Activated naive CD4-positive, alpha-beta T cell treated with Interleukin-2 at 50 U/mL for 16 hours (primary cell): ENCODE data around the gene FAM90A1.
A peak's percentile ranks its signal among the peaks of the same experiment; 100 is the strongest.
"Not testable (repeated sequence)": the region's sequence is repeated elsewhere in the genome, so short reads cannot be mapped to it uniquely, and the experiment has no call there.

ENCODE experiments used
- DNase-seq: peaks from one replicate; pipeline ENCODE4 v3.0.0-alpha.2; 2020

FAM90A1 gene

DNA sequence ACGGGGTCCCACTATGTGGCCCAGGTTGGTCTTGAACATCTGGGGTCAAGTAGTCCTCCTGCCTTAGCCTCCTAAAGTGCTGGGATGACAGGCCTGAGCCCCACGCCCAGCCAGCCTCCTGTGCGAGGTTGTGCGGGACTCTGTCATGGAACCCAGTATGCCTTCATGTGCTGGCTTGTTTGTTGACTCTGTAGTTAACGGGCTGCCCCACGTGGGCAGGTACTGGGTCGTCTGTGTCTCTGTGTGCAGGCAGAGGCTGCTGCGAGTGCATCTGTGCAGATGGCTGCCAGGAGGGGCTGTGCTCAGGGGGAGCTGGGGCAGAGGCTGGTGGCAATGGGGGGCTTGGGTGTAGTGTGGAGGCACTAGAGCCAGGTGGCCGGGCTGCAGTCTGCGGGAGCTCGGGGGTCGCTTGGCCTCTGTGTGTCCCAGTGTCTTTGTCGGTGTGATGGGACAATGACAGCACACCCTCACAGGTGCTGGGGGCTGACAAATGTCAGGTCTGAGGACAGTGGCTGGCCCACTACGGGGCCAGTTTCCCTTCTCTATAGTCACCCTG is 6.0 kb upstream of the FAM90A1 start:
- not testable (repeated sequence) for DNase-seq

DNA sequence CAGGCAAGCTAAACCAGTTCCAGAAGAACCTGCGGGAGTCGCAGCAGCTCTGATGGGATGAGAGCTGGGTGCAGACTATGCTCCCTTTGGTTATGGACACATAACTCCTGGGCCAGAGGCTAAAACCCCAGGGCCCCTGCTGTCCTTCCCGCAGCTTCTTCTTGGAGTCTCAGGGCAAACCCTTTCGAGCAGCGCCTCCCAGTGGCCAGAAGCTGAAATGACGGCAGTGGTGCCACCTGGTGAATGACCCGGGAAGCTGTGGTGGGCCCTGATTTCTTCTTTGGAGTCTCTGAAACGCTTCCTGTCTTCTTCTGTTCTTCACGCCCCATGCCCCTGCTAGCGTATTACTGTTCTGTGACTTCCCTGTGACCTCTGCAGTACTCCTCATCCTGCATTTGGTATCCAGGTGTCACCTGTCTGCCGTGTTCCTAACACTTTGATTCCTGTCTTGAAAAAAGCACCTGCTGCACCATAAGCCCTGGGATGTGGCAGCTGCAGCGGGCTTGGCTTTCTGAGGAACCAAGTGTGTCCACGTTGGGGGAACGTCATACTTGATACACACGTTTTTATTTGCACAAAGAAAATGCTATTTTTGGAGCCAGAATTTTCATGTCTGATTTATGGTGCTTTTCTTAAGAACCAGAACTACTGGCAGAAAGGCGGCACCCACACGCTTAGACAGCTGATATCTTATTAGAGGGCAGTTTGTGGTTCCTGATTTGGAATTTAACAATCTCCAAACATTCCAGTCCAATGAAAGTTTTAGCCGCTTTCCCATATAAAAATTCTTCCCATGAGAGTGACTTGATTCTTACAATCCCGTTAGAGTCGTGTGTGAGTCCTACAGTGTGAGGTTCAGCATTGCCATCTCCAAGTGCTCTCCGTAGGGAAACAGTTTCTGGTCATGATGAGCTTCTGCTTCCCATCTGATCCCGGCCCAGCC is 4.5 kb upstream of the FAM90A1 start:
- peak; percentile 75 for DNase-seq

DNA sequence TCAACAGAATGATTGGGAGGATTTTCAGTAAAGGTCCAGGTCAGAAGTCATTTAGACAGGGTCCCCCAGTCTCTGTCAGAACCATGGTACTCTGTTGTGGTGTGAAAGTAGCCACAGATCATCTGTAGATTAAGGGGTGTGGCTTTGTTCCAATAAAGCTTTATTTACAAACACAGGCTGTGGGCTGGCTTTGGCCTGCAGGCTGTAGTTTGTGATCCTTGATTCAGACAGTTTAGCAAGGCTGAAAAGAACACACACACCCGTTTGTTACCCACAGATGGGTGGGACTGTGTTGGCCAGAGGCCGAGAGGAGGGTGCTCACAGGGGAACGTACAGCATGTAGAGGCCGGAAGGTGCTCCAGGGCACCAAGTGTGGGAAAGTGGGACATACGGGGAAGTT is 3.6 kb upstream of the FAM90A1 start:
- not testable (repeated sequence) for DNase-seq

DNA sequence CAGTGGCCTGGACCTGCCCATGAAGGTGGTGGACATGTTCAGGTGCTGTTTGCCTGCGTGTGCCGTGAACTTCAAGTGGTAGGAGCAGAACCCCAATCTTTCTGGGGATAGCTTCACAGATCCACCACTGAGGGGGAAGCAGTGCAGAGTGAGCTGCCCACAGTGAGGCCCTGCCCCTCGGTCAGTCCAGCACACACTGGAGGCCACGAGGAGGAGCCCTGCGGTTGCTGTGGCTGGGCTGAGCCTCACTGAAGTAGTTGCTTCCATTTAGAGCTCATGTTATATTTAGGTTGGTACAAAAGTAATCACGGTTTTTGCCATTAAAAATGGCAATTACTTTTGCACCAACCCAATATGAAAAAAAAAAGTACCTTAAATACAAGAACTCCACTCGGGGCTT is 2.1 kb upstream of the FAM90A1 start:
- DNase-seq: not testable (repeated sequence)

DNA sequence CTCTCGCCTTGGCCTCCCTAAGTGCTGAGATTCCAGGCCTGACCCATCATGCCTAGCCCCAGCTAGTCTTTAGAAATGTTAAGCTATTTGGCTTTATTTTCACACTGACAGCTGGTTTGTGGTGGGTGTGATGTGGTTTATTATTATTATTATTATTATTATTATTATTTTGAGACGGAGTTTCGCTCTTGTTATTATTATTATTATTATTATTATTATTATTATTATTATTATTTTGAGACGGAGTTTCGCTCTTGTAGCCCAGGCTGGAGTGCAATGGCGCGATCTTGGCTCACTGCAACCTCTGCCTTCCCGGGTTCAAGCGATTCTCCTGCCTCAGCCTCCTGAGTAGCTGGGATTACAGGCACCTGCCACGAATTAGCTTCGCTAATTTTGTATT is 1.2 kb upstream of the FAM90A1 start:
- DNase-seq: not testable (repeated sequence)

DNA sequence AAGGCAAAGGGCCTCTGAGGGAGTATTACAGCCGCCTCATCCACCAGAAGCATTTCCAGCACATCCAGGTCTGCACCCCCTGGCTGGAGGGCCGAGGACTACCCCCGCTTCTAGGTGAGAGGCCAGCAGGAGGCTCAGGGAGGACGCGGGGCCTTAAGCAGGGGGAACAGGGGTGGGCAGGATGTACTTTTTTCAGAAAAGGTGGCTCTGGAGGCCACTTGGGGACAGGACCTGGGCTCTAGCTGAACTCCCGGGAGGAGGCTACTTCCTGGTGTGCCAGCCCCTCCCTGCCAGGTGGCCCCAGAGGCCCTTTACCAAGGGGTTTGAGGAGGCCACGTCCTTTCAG is 287 bp upstream of the FAM90A1 start:
- not testable (repeated sequence) for DNase-seq

DNA sequence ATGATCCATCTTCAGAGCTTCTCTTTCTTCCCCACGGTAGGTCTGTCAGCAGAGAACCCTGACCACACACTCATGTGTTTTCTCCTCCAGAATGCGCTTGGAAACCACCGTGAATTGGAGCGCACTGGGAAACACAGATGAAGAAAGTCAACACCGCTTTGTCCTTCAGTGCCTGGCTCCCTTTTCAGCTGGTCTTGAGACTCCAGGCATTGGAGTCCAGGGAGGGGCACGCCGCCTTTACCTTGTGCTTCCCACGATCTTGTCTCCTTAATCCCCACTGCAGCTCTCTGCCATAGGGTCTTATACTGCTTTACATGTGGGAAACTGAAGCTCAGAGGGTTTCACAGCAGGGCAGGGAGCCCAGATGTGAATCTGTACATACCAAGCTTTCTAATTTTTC is 1.1 kb downstream of the FAM90A1 start:
- DNase-seq: no peak

DNA sequence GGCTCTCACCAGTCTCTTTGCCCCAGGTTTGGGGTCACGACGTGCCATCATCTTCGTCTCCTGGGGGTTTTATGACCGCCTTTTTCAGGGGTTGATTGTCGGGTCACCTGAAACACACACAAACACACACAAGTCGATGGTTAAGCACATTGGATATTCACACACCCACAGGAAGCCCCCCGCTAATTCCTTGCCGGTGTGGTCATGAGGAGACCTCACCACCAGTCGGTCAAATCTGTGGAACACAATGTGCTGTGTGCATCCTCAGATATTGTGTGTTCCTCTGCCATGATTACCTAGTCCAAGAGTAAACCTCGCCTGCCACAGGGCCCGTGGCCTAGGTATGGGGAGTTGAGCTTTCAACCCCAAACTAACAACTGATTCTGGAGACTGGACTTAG is 2.6 kb downstream of the FAM90A1 start:
- DNase-seq: not testable (repeated sequence)

DNA sequence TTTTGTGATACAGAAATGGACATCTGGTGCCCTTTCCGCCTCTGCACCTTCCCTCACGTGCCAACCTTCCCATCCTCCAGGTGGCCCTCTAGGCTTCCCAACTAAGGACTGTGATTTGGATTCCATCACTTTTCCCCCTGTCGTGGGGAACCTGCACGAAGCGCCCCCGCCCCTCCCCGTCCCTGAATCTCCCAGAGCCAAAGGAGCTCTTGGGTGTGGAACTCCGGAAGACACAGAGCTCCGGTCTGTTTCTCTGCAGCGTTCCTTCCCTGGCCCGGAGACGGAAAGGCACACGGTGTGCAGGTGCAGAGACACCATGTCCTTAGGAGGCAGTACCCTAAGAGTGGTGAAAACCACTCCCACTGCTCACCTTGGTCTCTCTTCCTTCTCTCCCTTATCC is 3.8 kb downstream of the FAM90A1 start:
- DNase-seq: not testable (repeated sequence)

DNA sequence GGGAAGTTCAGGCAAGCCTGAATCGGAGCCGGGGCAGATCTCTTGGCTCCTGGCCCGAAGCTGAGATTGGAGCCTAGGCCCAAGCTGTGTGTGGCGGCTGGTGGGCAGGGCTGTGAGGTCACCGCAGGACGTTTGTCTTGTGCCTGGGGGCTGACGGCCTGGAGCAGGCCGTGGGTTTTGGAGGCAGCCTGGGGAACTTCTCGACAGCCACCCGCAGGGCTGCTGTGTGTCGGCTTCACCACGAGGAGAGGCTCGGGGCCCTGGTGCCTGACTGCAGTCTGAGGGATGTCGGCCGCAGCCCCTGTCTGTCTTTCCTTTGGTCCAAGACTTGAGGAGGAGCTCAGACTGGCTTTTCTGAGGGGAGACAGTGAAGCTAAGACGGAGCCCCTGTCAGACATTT is 5.1 kb downstream of the FAM90A1 start:
- DNase-seq: not testable (repeated sequence)

DNA sequence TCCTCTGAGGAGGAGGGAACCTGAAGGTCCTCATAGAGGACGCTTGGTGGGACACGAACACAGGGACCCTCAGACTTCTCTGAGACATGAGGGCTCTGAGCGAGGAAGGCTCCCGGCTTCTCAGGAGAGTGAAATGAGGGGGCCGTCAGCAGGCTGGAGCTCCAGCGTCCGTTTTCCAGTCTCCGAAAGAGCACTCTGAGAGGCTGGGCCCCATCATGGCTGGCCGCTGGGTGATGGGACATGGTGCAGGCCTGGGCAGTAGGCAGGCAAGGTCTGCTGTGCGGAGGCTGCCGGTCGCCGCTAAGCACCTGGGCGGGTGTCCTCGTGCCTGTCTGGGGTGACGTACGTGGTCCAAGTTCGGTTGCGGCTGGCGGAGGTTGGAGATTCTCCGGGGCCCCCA is 5.6 kb downstream of the FAM90A1 start:
- not testable (repeated sequence) for DNase-seq

DNA sequence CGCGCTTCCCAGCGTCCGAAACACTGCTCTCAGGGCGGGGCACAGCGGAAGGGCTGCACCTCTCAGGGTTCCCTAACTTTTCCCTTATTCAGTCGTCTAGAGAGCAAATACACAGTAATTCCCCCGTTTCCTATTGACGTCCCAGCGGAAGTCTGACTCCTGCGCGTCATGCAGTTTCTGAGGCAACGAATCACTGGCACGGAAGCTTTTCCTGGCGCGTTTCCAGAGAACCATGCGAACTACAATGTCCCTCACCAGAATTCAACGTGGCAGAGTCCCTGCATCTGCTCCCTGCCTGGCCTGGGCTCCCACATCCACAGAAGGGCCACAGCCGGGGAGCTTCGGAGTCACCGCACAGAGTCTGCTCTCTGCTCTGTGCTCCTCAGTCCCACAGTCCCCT is 6.0 kb downstream of the FAM90A1 start:
- not testable (repeated sequence) for DNase-seq

DNA sequence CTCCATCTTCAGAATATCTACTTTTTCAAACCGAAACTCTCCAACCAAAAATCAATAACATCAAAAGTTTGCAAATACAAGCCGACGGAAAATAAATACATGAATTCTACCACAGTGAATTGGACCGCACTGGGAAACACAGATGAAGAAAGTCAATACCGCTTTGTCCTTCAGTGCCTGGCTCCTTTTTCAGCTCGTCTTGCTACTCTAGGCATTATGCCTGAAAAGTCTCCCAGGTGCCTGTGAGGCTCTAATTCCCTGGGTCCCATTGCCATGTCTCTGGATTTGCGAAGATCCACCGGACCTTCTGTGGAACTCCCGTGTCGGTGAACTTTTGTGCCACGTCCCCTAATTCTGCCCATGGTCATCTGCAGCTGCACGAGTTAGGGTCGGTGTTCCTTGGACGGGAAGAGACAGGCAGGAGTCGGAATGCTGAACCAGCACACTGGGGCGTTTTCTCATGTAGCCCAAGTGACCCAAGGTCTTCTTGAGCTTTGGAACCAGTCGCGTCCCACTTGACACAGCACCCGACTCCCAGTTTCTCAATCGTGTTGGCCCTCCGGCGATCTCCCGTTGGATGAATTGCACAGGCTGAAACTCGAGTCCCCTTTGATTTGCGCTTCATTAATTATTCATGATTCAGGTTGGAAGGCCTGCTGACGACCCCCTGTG is 8.6 kb downstream of the FAM90A1 start:
- not testable (repeated sequence) for DNase-seq

DNA sequence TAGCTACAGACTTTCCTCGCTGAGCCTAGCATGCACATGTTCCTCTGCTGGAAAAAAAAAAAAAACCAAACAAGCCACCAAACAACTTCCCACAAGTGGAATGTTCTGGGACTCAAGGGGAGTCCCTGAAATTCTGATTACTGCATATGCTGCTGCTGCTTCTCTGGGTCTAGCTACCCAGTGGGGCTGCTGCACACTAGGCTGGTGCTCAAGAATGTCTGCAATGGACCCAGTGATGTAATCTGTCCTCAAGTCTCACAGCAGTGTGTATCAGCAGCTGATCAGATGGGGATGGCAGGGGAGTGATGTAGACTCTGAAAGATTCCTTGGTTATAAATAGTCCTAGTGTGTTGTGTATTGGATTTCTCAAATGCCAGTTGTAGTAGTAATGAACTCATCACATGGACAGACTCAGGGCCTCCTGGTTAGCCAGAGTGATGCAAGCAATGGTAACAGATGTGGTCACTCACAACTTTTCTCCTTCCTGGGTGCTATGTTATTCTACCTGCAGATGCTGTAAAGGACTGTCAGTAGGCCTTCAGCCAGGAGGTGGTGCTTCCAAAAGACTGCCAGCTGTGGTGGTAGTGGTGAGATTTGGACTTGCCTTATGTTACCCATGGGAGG is 29.6 kb downstream of the FAM90A1 start:
- DNase-seq: not testable (repeated sequence)

DNA sequence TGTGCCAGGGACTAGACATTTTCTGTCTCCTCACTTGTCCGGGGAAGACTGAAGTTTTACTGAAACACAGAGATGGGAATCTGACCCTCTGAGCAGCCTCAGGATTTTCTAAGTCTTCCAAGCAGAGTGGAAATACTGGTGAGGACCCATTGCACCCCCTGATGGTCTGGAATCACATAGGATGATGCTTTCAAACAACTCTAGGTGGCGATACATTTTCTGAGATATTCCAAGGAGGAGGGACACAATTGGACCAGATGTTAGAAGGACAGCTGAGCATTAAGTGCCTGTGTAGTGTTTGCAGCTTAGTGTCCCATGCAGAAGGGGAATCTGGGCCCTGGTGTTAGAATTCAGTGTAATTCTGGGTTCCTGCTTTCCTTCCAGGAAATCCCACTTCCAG is 39.3 kb downstream of the FAM90A1 start:
- not testable (repeated sequence) for DNase-seq

DNA sequence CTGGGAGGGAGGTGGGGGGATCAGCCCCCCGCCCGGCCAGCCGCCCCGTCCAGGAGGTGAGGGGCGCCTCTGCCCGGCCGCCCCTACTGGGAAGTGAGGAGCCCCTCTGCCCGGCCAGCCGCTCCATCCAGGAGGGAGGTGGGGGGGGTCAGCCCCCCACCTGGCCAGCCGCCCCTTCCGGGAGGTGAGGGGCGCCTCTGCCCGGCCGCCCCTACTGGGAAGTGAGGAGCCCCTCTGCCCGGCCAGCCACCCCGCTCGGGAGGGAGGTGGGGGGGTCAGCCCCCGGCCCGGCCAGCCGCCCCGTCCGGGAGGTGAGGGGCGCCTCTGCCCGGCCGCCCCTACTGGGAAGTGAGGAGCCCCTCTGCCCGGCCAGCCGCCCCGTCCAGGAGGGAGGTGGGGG is 43.2 kb downstream of the FAM90A1 start:
- not testable (repeated sequence) for DNase-seq

DNA sequence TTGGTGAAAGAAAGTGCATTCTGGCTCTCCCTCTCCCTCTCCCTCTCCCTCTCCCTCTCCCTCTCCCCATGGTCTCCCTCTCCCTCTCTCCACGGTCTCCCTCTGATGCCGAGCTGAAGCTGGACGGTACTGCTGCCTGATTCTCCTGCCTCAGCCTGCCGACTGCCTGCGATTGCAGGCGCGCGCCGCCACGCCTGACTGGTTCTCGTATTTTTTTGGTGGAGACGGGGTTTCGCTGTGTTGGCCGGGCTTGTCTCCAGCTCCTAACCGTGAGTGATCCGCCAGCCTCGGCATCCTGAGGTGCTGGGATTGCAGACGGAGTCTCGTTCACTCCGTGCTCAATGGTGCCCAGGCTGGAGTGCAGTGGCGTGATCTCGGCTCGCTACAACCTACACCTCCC is 44.1 kb downstream of the FAM90A1 start:
- DNase-seq: not testable (repeated sequence)

DNA sequence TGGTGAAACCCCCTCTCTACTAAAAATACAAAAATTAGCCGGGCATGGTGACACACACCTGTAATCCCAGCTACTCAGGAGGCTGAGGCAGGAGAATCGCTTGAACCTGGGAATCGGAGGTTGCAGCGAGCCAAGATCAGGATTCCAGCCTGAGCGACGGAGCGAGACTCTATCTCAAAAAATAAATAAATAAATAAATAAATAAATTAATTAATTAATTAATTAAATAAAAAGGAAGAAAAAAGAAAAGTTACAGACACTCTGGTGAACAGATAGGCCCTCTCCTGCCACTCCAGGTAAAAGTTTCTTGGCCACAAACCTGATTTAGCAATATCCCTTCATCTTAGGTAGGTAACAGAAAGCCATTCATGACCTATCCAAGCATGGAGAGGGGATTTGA is 44.5 kb downstream of the FAM90A1 start:
- DNase-seq: not testable (repeated sequence)

DNA sequence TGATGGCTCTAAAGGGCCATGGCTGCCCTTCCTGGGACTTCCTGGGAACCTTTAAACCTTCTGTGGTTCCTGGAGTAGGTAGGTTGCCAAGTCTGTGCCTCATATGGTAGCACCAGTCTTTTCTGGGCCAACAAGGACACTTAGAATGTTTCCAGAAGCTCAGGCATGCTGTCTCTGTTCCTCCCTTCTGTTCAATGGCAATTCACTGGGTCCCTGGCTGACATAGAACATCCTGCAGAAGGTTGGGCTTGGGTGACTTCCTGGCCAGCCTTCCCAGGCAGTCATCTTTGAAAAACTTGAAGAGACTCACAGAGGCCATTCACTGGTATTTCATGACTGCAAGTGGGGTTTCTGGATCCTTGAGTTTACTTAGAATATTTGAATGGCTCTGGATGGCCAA is 46.1 kb downstream of the FAM90A1 start:
- DNase-seq: not testable (repeated sequence)

DNA sequence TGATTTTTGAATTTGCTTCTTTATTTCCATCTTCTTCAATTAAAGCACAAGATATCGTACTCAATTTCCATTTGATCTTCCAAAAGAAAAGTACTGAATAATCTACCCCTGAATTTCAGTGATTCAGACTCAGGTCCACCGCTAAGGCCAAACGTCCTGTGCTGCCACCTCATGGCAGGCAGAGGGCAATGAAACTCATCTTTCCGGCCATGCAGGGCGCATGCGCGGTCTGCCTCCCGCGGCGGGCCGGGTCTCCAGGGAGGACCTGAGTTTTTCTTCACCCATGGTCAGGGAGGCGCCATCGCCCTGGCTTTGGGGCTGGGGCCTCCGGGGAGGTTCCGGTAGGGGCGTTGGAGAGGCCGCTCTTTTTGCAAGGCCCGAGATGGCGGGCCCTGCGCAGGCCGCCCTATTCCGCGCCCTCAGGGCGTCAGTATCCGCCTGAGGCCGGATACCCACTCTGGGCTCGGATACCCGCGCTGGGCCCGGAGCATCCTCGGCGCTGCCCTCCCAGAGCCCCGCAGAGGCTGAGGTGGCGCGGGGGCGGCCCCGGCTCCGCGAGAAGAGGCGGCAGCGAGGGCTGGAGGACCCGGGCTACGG is 47.3 kb downstream of the FAM90A1 start:
- DNase-seq: peak; percentile 70

DNA sequence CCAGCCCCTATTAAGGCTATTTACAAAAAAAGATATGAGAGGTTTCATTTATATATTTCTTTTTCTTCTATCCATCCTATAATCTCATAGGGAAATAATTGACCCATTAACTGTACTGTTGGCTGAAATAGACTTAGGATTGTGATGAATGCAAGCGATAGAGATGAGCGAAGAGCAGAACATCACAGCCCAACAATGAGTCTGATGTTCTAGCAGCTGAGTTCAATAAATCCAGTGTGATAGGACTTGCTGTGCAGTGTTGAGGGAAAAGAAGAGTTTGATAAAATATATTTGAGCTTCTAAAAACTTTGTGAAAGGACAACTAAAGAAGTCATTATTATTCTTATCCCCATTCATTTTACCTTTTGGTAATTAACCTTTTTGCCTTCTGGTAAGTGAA is 54.5 kb downstream of the FAM90A1 start:
- DNase-seq: not testable (repeated sequence)
